ENCODE measurements around the gene MID1IP1. TPM values are rescaled to one million over a fixed set of nuclear protein-coding genes. Genes with fewer than 3 reads are reported as not detected.

Gene MID1IP1
- total and polyA plus RNA-seq, 10 of the 15 experiments (the other 5 are each of a cell fraction or from before 2014, with no cell fraction given) = 0.21 to 62.2 (median 14.6) TPM

DNA sequence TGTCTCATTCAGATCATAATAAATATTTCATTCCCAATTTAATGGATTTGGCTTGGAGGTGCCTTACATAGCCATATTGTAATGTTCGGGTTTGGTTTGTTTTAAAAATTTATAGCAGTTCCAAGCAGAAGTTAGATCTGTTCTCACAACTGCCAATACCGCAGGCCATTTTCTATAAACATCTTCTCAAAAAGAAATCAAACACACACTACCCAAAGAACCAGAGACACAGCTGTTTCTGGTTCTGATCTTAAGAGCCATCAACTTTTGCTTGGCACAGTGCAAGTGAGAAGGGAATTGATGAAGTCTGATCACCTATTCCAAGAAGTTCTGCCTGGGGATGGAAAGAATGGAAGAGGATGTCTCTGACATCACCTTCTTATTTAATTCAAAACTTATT is 22.9 kb downstream of the MID1IP1 start:
- ChIA-PET CTCF (no interaction called here), SMC1A (ENCODE audit: uncharacterized antibody, unreplicated experiment) (no interaction called here), POLR2A (no interaction called here), RAD21 (ENCODE audit: unreplicated experiment) (no interaction called here)
- WGBS (ENCODE audit: insufficient coverage, insufficient replicate concordance, low lambda C conversion rate, missing lambda C conversion rate) = 43% methylated on average over 2 of the region's 2 CpGs
- Histone ChIP-seq H3K9me3 (replicated peaks; ENCODE audit: control insufficient read depth, insufficient read depth, low read length) (no peaks in the 10 kb centered on the region), H2AFZ (ENCODE audit: control insufficient read depth, low read depth, low read length) (no peak overlapping the region), H3K27ac (ENCODE audit: control insufficient read depth, insufficient read depth) (no peak overlapping the region), H4K20me1 (ENCODE audit: control insufficient read depth, insufficient read depth) (no peaks in the 10 kb centered on the region), H3K4me1 (ENCODE audit: control insufficient read depth, insufficient read depth, low read length) (no peaks in the 10 kb centered on the region), H3K27me3 (replicated peaks in 1 of 2; ENCODE audit: control insufficient read depth in 2 of 2, insufficient read depth in 2 of 2, low read length in 1 of 2) (no peaks in the 10 kb centered on the region), H3K4me3 (no peak overlapping the region), H3K79me2 (ENCODE audit: control insufficient read depth, insufficient read depth, low read length) (no peaks in the 10 kb centered on the region), H3K4me2 (ENCODE audit: control insufficient read depth, insufficient read depth) (no peak overlapping the region), H3K9ac (ENCODE audit: control insufficient read depth, insufficient read depth, low read length) (no peak overlapping the region), H3K36me3 (ENCODE audit: control insufficient read depth in 2 of 2, insufficient read depth in 2 of 2, low read length in 1 of 2) (no peaks in the 10 kb centered on the region)
- TF ChIP-seq, protein P1, sequence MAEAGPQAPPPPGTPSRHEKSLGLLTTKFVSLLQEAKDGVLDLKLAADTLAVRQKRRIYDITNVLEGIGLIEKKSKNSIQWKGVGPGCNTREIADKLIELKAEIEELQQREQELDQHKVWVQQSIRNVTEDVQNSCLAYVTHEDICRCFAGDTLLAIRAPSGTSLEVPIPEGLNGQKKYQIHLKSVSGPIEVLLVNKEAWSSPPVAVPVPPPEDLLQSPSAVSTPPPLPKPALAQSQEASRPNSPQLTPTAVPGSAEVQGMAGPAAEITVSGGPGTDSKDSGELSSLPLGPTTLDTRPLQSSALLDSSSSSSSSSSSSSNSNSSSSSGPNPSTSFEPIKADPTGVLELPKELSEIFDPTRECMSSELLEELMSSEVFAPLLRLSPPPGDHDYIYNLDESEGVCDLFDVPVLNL (IDR thresholded peaks at IDR 0.05; ENCODE audit: low read depth, low read length) = no peak
- TF ChIP-seq SUZ12 (IDR thresholded peaks at IDR 0.05; ENCODE audit: unreplicated experiment) (no peak), EED (IDR thresholded peaks at IDR 0.05; ENCODE audit: low read depth) (no peak), HDAC6 (IDR thresholded peaks at IDR 0.05; ENCODE audit: unreplicated experiment) (no peak), RBBP5 (conservative IDR thresholded peaks at IDR 0.05) (no peak), ZBED1 (IDR thresholded peaks at IDR 0.05; ENCODE audit: borderline replicate concordance) (no peak)
- TF ChIP-seq, protein P2, sequence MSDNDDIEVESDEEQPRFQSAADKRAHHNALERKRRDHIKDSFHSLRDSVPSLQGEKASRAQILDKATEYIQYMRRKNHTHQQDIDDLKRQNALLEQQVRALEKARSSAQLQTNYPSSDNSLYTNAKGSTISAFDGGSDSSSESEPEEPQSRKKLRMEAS (IDR thresholded peaks at IDR 0.05; ENCODE audit: low read depth, low read length) = no peak
- FAIRE-seq (no peak), ATAC-seq (no peak), DNase-seq (ENCODE audit: low read depth, low spot score) (no peak)
- in situ Hi-C loops (cut with MboI) (no loop called here), intact Hi-C loops (cut with micrococcal nuclease; ENCODE audit: unreplicated experiment) (no loop called here)
- no TSS peak for BruUV-seq (replicated peaks)

DNA sequence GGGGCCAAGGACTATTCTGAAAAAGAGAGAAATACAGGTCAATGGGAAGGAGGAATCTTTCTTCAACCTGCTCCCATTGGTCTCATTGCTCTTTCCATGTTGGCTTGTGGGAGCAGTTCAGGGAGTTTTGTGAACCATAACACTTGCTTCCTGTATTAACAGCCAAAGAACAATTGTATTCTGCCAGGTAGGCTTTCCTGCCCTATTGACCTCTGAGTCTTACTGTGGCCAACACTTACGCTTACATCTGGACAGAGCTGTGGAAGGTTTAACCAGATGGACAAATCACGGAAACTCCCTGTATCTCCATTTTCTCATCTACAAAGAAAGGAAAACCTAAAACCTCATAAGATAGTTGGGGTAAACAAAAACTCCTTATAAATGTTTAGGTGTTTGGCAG is 30.7 kb downstream of the MID1IP1 start:
- DNase-seq (ENCODE audit: low read depth, low spot score) (no peak), ATAC-seq (no peak), FAIRE-seq (no peak)
- H3K79me2 ChIP-seq (ENCODE audit: control insufficient read depth, insufficient read depth, low read length) = no peaks in the 10 kb centered on the region
- WGBS (ENCODE audit: insufficient coverage, insufficient replicate concordance, low lambda C conversion rate, missing lambda C conversion rate) = 68% methylated on average over 2 of the region's 2 CpGs
- H3K27me3 ChIP-seq (replicated peaks in 1 of 2; ENCODE audit: control insufficient read depth in 2 of 2, insufficient read depth in 2 of 2, low read length in 1 of 2) = no peaks in the 10 kb centered on the region
- ChIA-PET CTCF (no interaction called here), RAD21 (ENCODE audit: unreplicated experiment) (no interaction called here), POLR2A (no interaction called here), SMC1A (ENCODE audit: uncharacterized antibody, unreplicated experiment) (no interaction called here)
- no peak overlapping the region for H3K27ac ChIP-seq (ENCODE audit: control insufficient read depth, insufficient read depth)
- no peak overlapping the region for H2AFZ ChIP-seq (ENCODE audit: control insufficient read depth, low read depth, low read length)
- H3K4me1 ChIP-seq (ENCODE audit: control insufficient read depth, insufficient read depth, low read length) = no peaks in the 10 kb centered on the region
- no peak overlapping the region for H3K4me3 ChIP-seq
- H4K20me1 ChIP-seq (ENCODE audit: control insufficient read depth, insufficient read depth) = no peaks in the 10 kb centered on the region
- no peaks in the 10 kb centered on the region for H3K36me3 ChIP-seq (ENCODE audit: control insufficient read depth in 2 of 2, insufficient read depth in 2 of 2, low read length in 1 of 2)
- in situ Hi-C loops (cut with MboI) = no loop called here
- no TSS peak for BruUV-seq (replicated peaks)
- intact Hi-C loops (cut with micrococcal nuclease; ENCODE audit: unreplicated experiment) = no loop called here
- H3K9ac ChIP-seq (ENCODE audit: control insufficient read depth, insufficient read depth, low read length) = no peak overlapping the region
- no peak overlapping the region for H3K4me2 ChIP-seq (ENCODE audit: control insufficient read depth, insufficient read depth)
- H3K9me3 ChIP-seq (replicated peaks; ENCODE audit: control insufficient read depth, insufficient read depth, low read length) = no peaks in the 10 kb centered on the region
- no peak for TF ChIP-seq CEBPB (IDR thresholded peaks at IDR 0.05; ENCODE audit: borderline replicate concordance in 1 of 2, low read depth in 2 of 2, low read length in 2 of 2)
- TF ChIP-seq HDAC6 (IDR thresholded peaks at IDR 0.05; ENCODE audit: unreplicated experiment) = no peak
- TF ChIP-seq SP1 (IDR thresholded peaks at IDR 0.05; ENCODE audit: low read depth, low read length) = no peak
- TF ChIP-seq BMI1 (IDR thresholded peaks at IDR 0.05; ENCODE audit: borderline replicate concordance) = no peak
- TF ChIP-seq, protein P3, sequence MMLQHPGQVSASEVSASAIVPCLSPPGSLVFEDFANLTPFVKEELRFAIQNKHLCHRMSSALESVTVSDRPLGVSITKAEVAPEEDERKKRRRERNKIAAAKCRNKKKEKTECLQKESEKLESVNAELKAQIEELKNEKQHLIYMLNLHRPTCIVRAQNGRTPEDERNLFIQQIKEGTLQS (IDR thresholded peaks at IDR 0.05; ENCODE audit: borderline replicate concordance, extremely low read depth, low read depth, low read length) = no peak
- TF ChIP-seq ZNF622 (IDR thresholded peaks at IDR 0.05) = no peak
- TF ChIP-seq ZNF217 (IDR thresholded peaks at IDR 0.05) = no peak
- no peak for TF ChIP-seq NFYB (IDR thresholded peaks at IDR 0.05; ENCODE audit: insufficient read depth, low read depth, low read length)
- no peak for TF ChIP-seq DPF2 (IDR thresholded peaks at IDR 0.05)
- no peak for TF ChIP-seq SREBF2 (IDR thresholded peaks at IDR 0.05; ENCODE audit: low read length)
- TF ChIP-seq BHLHE40 (IDR thresholded peaks at IDR 0.05; ENCODE audit: borderline replicate concordance in 1 of 2, low read depth in 2 of 2, low read length in 1 of 2) = no peak
